GM12878 (cell line): Measurements from ENCODE around the gene NRSN2. TPM values are rescaled to one million over a fixed set of nuclear protein-coding genes. Genes with fewer than 3 reads are reported as not detected.

Source experiments
- ATAC-seq: fragments of 200-7000 bp; cut with Tn5 transposase; 3 replicates; pipeline ENCODE4 v1.9.1; 2020; ENCODE audit warnings: mild to moderate bottlenecking, moderate library complexity
- BruUV-seq: library from RNA; stranded (reverse); fragments of 400-500 nt; replicated peaks from 2 replicates; lab custom pipeline; 2021; lab: Mats Ljungman, UMichigan
- CTCF ChIA-PET: fragments of 300-600 bp; sonication (Branson Sonifier 250); formaldehyde crosslinking; extraction: SDS; loops from one replicate; lab custom pipeline; 2021; ENCODE audit warnings: inconsistent platforms; lab: Yijun Ruan, JAX
- POLR2A ChIA-PET: fragments of 350-600 bp; formaldehyde crosslinking; extraction: SDS; loops from one replicate; lab custom pipeline; 2021; ENCODE audit warnings: inconsistent platforms; lab: Charles Lee
- RAD21 ChIA-PET: fragments of 300-600 bp; sonication (Branson Sonifier 250); formaldehyde crosslinking; loops from one replicate; lab custom pipeline; 2023; ENCODE audit warnings: antibody characterized with exemption; ENCODE audit not compliant: unreplicated experiment; lab: Charles Lee
- SMC1A ChIA-PET: fragments of 300-600 bp; sonication (Branson Sonifier 250); formaldehyde crosslinking; loops from one replicate; lab custom pipeline; 2023; ENCODE audit not compliant: unreplicated experiment, uncharacterized antibody; lab: Charles Lee
- DNase-seq: peaks from one replicate; pipeline ENCODE4 v3.0.0-alpha.2; 2011; ENCODE audit warnings: low read depth, low spot score
- FAIRE-seq: peaks from 3 replicates; lab custom pipeline; 2011; peaks lifted over from hg19 to GRCh38; lab: Jason Lieb, UNC
- H2AFZ ChIP-seq: 2 replicates; pipeline ENCODE4 v1.6.0; 2011; ENCODE audit warnings: low read depth, low read length, control low read depth; ENCODE audit not compliant: control insufficient read depth
- H3K27ac ChIP-seq: 2 replicates; pipeline ENCODE4 v1.5.1; 2011; ENCODE audit warnings: control low read depth; ENCODE audit not compliant: control insufficient read depth, insufficient read depth
- H3K27me3 ChIP-seq, 2 experiments: replicated peaks in 1 of 2; 2 replicates each; pipeline versions ENCODE4 v1.6.0 to v1.6.1; 2011; ENCODE audit warnings: low read length in 1 of 2; ENCODE audit not compliant: control insufficient read depth in 2 of 2, insufficient read depth in 2 of 2
- H3K36me3 ChIP-seq, 2 experiments: 2 replicates each; pipeline ENCODE4 v1.5.1; 2011; ENCODE audit warnings: low read length in 1 of 2; ENCODE audit not compliant: control insufficient read depth in 2 of 2, insufficient read depth in 2 of 2
- H3K4me1 ChIP-seq: 2 replicates; pipeline ENCODE4 v1.6.1; 2011; ENCODE audit warnings: mild to moderate bottlenecking, low read length, moderate library complexity, mixed read lengths; ENCODE audit not compliant: control insufficient read depth, insufficient read depth
- H3K4me2 ChIP-seq: 2 replicates; pipeline ENCODE4 v1.6.0; 2011; ENCODE audit warnings: control low read depth; ENCODE audit not compliant: control insufficient read depth, insufficient read depth
- H3K4me3 ChIP-seq: fragments of 200-600 bp; sonication (generic); 2 replicates; pipeline ENCODE4 v1.5.1; 2016
- H3K79me2 ChIP-seq: 2 replicates; pipeline ENCODE4 v1.6.0; 2011; ENCODE audit warnings: low read length; ENCODE audit not compliant: control insufficient read depth, insufficient read depth
- H3K9ac ChIP-seq: 2 replicates; pipeline ENCODE4 v1.8.0; 2011; ENCODE audit warnings: low read length, control low read depth, mixed read lengths; ENCODE audit not compliant: control insufficient read depth, insufficient read depth
- H3K9me3 ChIP-seq: replicated peaks from 3 replicates; pipeline ENCODE4 v1.5.1; 2011; ENCODE audit warnings: mild to moderate bottlenecking, low read length; ENCODE audit not compliant: control insufficient read depth, insufficient read depth
- H4K20me1 ChIP-seq: 2 replicates; pipeline ENCODE4 v1.6.0; 2011; ENCODE audit not compliant: control insufficient read depth, insufficient read depth
- BACH1 ChIP-seq: fragments of 450-650 bp; IDR thresholded peaks from 2 replicates; pipeline ENCODE4 v1.6.1; 2017; ENCODE audit warnings: mild to moderate bottlenecking, borderline replicate concordance
- CBX3 ChIP-seq: fragments of 200-600 bp; sonication (generic); IDR thresholded peaks from 2 replicates; pipeline ENCODE4 v1.6.1; 2016; ENCODE audit warnings: low read depth, borderline replicate concordance
- CHD1 ChIP-seq: IDR thresholded peaks from 2 replicates; pipeline ENCODE4 v1.6.1; 2012; ENCODE audit warnings: low read depth, low read length, improper control_type of control experiment
- IKZF2 ChIP-seq, 2 experiments: fragments of 450-650 bp; IDR thresholded peaks; 2 replicates each; pipeline ENCODE4 v1.6.1; 2017; ENCODE audit warnings: mild to moderate bottlenecking in 2 of 2, moderate library complexity in 2 of 2
- NFXL1 ChIP-seq: fragments of 450-650 bp; IDR thresholded peaks from 2 replicates; pipeline ENCODE4 v1.6.1; 2017; ENCODE audit warnings: antibody characterized with exemption, mild to moderate bottlenecking, borderline replicate concordance
- PAX5 ChIP-seq: IDR thresholded peaks from 2 replicates; pipeline ENCODE4 v1.6.1; 2011; ENCODE audit warnings: low read depth, low read length, borderline replicate concordance
- POLR2AphosphoS2 ChIP-seq: IDR thresholded peaks from 2 replicates; pipeline ENCODE4 v1.6.1; 2011; ENCODE audit warnings: low read depth, mild to moderate bottlenecking, low read length, improper control_type of control experiment, moderate library complexity
- RAD21 ChIP-seq: IDR thresholded peaks from 2 replicates; pipeline ENCODE4 v1.6.1; 2011; ENCODE audit warnings: mild to moderate bottlenecking, low read depth, low read length, moderate library complexity; ENCODE audit not compliant: insufficient read depth
- TCF12 ChIP-seq: IDR thresholded peaks from 2 replicates; pipeline ENCODE4 v1.6.1; 2011; ENCODE audit warnings: low read depth, mild to moderate bottlenecking, low read length
- TCF7 ChIP-seq: IDR thresholded peaks from 2 replicates; pipeline ENCODE4 v1.6.1; 2014; ENCODE audit warnings: antibody characterized with exemption, borderline replicate concordance
- WGBS: methylation state at CpG from one replicate; pipeline ENCODE4 v1.1.6; 2016; ENCODE audit warnings: low lambda C conversion rate; ENCODE audit not compliant: insufficient replicate concordance, insufficient coverage; ENCODE audit errors: missing lambda C conversion rate; 5-methylcytosine and 5-hydroxymethylcytosine counted together
- in situ Hi-C: fragments of 300-500 bp; cut with MboI; formaldehyde crosslinking; loops from 9 replicates; pipeline ENCODE4 v1.14.3; 2018; ENCODE audit warnings: mixed read lengths
- intact Hi-C: fragments of 100-400 bp; cut with micrococcal nuclease; formaldehyde crosslinking; loops from one replicate; pipeline ENCODE4 v1.14.2; 2022; ENCODE audit not compliant: unreplicated experiment
- polyA plus RNA-seq, 11 experiments: library from polyadenylated mRNA; depleted of rRNA in 4 of 11; unstranded in 6 of 11; stranded (reverse) in 5 of 11; fragments of >200 nt; fragmentation: Nextera tagmentation in 4 of 11; fragmentation: Illumina TruSeq in 1 of 11; extraction: Ambion mirVana in 4 of 11; extraction: Trizol in 1 of 11; gene quantifications; 1 replicate in 1 of 11; 2 replicates in 10 of 11; pipeline versions ENCODE4 v1.2.1 to v1.2.3, GENCODE V29; 2011 to 2016; ENCODE audit warnings: inconsistent platforms in 2 of 11, missing spikeins in 2 of 11, low read depth in 1 of 11
- total RNA-seq, 4 experiments: library from RNA; depleted of rRNA in 3 of 4; stranded (reverse); fragments of >200 nt in 3 of 4; fragmentation: Illumina TruSeq in 1 of 4; extraction: Trizol in 1 of 4; gene quantifications; 2 replicates each; pipeline versions ENCODE4 v1.2.1 to v1.2.3, GENCODE V29; 2013 to 2021
- TF ChIP-seq, protein P1 (sequence below): fragments of 450-650 bp; IDR thresholded peaks from 2 replicates; pipeline ENCODE4 v1.6.1; 2017; ENCODE audit warnings: low read depth, mild to moderate bottlenecking, moderate library complexity
- TF ChIP-seq, protein P2 (sequence below): fragments of 450-650 bp; IDR thresholded peaks from 2 replicates; pipeline ENCODE4 v1.6.1; 2017; ENCODE audit warnings: borderline replicate concordance

NRSN2 gene
- total and polyA plus RNA-seq, 10 of the 15 experiments (the other 5 are each of a cell fraction or from before 2014, with no cell fraction given), result 6.2 to 32.4 (median 13.0) TPM

DNA sequence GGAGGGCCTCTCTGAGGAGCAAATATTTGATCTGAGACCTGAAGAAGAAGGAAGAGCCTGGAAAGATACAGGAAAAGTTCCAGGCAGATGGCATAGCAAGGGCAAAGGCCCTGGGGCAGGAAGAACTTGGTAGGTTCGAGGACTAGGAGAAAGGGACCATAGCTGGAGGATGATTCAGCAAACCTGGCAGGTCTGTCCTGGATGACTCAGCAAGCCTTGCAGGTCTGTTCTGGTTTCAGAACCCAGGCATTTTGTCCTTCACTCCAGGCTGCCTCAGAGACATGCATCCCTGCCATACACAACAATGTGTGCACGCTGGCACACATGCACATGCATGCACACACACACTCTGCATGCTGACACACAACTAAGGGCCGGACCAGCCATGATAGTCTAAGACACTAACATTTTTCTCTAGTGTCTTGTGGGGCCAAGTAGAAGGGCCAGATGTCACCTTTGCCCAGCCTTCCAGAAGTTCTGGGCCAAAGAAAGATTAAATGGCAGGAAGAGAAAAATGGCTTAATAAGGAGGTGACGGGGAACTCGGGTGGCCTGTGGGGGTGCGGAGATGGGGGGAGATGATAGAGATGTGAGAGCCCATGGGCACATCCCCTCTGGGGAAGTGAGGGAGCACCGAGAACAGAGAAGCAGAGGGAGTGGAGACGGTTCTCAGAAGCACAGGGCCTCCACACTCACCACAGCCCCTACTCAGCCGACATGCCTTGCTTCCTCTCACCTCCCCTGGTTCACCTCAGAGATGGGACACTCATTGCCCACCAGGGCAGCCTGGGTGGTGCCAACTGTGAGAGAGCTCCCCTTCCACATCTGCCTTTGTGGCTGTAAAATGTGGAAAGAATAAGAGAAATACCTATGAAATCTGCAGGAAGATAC, 18.2 kb downstream of the NRSN2 start:
- in situ Hi-C loops, result no loop called here
- TF ChIP-seq TCF12, result no peak
- TF ChIP-seq BACH1, result peak; percentile 55; the same call in 1 of the 2 replicates
- ATAC-seq, result no peak
- ChIA-PET SMC1A (interaction anchor here (0.6 kb wide), 1 partner anchor 202 kb away, joined by 3 read pairs; no protein-coding TSS in a partner anchor), RAD21 (no interaction called here), CTCF (interaction anchor here (1.4 to 1.7 kb wide), 2 partner anchors 10 to 114 kb away, joined by 4 to 7 read pairs; no protein-coding TSS in a partner anchor), POLR2A (interaction anchor here (0.6 kb wide), 1 partner anchor 15 kb away, joined by 8 read pairs; no protein-coding TSS in a partner anchor)
- H3K79me2 ChIP-seq, result no peaks in the 10 kb centered on the region
- intact Hi-C loops, result no loop called here
- no peak overlapping the region for H3K9ac ChIP-seq
- H3K27ac ChIP-seq, result no peak overlapping the region; the same call in 1 of the 2 replicates
- no TSS peak for BruUV-seq
- peaks cover 21% of the 10 kb centered on the region for H3K4me1 ChIP-seq
- WGBS, result 54% methylated on average over 9 of the region's 9 CpGs
- H3K4me2 ChIP-seq, result no peak overlapping the region
- FAIRE-seq, result no peak
- H3K36me3 ChIP-seq, result no peaks in the 10 kb centered on the region
- peak overlapping the region; percentile 10; the same call in 1 of the 2 replicates for H2AFZ ChIP-seq
- H3K4me3 ChIP-seq, result no peak overlapping the region
- DNase-seq, result no peak
- H4K20me1 ChIP-seq, result no peaks in the 10 kb centered on the region
- no peaks in the 10 kb centered on the region for H3K27me3 ChIP-seq
- no peaks in the 10 kb centered on the region for H3K9me3 ChIP-seq

DNA sequence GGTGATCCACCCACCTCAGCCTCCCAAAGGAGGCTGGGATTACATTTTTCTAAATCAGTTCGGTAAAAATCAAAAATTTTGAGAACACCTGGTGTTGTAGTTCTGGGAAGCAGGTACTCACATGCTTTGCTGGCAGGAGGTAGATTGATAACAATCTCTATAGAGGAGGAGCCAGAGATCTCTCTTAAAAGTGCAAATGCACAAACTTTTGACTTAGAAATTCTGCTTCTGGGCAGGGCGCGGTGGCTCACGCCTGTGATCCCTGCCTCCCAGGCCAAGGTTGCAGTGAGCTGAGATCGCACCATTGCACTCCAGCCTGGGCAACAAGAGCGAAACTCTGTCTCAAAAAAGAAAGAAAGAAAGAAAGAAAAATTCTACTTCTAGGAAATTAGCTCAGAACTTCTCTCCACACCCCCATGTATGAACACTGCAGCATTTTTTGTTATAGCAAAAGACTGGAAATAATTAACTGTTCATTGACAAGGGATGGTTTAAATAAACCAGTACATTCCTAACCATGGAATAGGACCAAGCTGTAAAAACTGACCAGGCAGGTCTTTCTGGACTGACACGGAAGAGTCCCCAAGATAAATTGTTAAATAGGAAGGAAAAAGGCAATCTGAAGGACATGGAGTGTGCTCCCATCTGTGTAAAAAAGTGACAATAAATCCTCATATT, 19.3 kb downstream of the NRSN2 start:
- BruUV-seq, result no TSS peak
- TF ChIP-seq, protein P1, sequence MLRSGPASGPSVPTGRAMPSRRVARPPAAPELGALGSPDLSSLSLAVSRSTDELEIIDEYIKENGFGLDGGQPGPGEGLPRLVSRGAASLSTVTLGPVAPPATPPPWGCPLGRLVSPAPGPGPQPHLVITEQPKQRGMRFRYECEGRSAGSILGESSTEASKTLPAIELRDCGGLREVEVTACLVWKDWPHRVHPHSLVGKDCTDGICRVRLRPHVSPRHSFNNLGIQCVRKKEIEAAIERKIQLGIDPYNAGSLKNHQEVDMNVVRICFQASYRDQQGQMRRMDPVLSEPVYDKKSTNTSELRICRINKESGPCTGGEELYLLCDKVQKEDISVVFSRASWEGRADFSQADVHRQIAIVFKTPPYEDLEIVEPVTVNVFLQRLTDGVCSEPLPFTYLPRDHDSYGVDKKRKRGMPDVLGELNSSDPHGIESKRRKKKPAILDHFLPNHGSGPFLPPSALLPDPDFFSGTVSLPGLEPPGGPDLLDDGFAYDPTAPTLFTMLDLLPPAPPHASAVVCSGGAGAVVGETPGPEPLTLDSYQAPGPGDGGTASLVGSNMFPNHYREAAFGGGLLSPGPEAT, result no peak
- TF ChIP-seq POLR2AphosphoS2 (no peak), RAD21 (no peak), NFXL1 (no peak), PAX5 (no peak), IKZF2 (IDR thresholded peaks at IDR 0.05) (no peak), CHD1 (no peak), CBX3 (no peak), TCF7 (no peak)
- TF ChIP-seq, protein P2, sequence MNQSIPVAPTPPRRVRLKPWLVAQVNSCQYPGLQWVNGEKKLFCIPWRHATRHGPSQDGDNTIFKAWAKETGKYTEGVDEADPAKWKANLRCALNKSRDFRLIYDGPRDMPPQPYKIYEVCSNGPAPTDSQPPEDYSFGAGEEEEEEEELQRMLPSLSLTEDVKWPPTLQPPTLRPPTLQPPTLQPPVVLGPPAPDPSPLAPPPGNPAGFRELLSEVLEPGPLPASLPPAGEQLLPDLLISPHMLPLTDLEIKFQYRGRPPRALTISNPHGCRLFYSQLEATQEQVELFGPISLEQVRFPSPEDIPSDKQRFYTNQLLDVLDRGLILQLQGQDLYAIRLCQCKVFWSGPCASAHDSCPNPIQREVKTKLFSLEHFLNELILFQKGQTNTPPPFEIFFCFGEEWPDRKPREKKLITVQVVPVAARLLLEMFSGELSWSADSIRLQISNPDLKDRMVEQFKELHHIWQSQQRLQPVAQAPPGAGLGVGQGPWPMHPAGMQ, result no peak

More for the DNA sequence above, 19.3 kb downstream of the NRSN2 start:
- Histone ChIP-seq H3K9ac (no peak overlapping the region), H4K20me1 (no peaks in the 10 kb centered on the region), H3K36me3 (no peaks in the 10 kb centered on the region), H3K79me2 (no peaks in the 10 kb centered on the region), H3K4me2 (no peak overlapping the region), H3K27ac (no peak overlapping the region), H3K4me3 (no peak overlapping the region), H3K4me1 (peaks cover 18% of the 10 kb centered on the region), H2AFZ (no peak overlapping the region), H3K27me3 (no peaks in the 10 kb centered on the region), H3K9me3 (no peaks in the 10 kb centered on the region)
- ChIA-PET RAD21 (no interaction called here), CTCF (interaction anchor here (1.3 to 1.7 kb wide), 3 partner anchors 11 to 279 kb away, joined by 3 to 7 read pairs (median 4); no protein-coding TSS in a partner anchor), POLR2A (interaction anchor here (0.6 kb wide), 1 partner anchor 56 kb away, joined by 3 read pairs; no protein-coding TSS in a partner anchor), SMC1A (interaction anchor here (0.6 kb wide), 1 partner anchor 203 kb away, joined by 3 read pairs; no protein-coding TSS in a partner anchor)
- WGBS, result 82% methylated on average over 7 of the region's 7 CpGs
- no peak for FAIRE-seq
- in situ Hi-C loops, result no loop called here
- ATAC-seq, result no peak
- intact Hi-C loops, result no loop called here
- DNase-seq, result no peak
